Caco-2 (cell line): Measurements from ENCODE around the gene IFITM10. TPM values are rescaled to one million over a fixed set of nuclear protein-coding genes. Genes with fewer than 3 reads are reported as not detected.
A peak's percentile ranks its signal among the peaks of the same experiment; 100 is the strongest.

Experiments used
- BruUV-seq: library from RNA; stranded (reverse); fragments of 400-500 nt; replicated peaks from 2 replicates; lab custom pipeline; 2021; lab: Mats Ljungman, UMichigan
- CTCF ChIA-PET: fragments of 300-600 bp; sonication (Branson Sonifier 250); formaldehyde crosslinking; loops from one replicate; lab custom pipeline; 2022; ENCODE audit warnings: antibody characterized with exemption; lab: Charles Lee
- POLR2A ChIA-PET: fragments of 300-600 bp; sonication (Branson Sonifier 250); formaldehyde crosslinking; loops from one replicate; lab custom pipeline; 2022; ENCODE audit warnings: antibody characterized with exemption; lab: Charles Lee
- DNase-seq, 2 experiments: peaks; one replicate each; pipeline versions ENCODE4 v3.0.0 to v3.0.0-alpha.2; 2020 to 2022
- H3K27me3 ChIP-seq: replicated peaks from 2 replicates; pipeline ENCODE4 v1.6.0; 2011; ENCODE audit warnings: low read length; ENCODE audit not compliant: control insufficient read depth, insufficient read depth
- H3K36me3 ChIP-seq: 2 replicates; pipeline ENCODE4 v1.5.1; 2011; ENCODE audit warnings: low read length; ENCODE audit not compliant: control insufficient read depth, insufficient read depth
- H3K4me1 ChIP-seq: fragments of 250-450 bp; sonication (Bioruptor Pico); 2 replicates; pipeline ENCODE4 v1.5.1; 2020; ENCODE audit warnings: mild to moderate bottlenecking
- H3K4me3 ChIP-seq: 2 replicates; pipeline ENCODE4 v1.5.1; 2011; ENCODE audit warnings: low read depth, mild to moderate bottlenecking, control low read depth, low read length
- H3K9me3 ChIP-seq: fragments of 250-450 bp; sonication (Bioruptor Pico); 2 replicates; pipeline ENCODE4 v1.5.1; 2020; ENCODE audit warnings: mild to moderate bottlenecking, moderate library complexity
- H3K27ac Mint-ChIP-seq: one replicate; pipeline ENCODE4 v1.8.0; 2022; ENCODE audit warnings: mixed read lengths; ENCODE audit not compliant: unreplicated experiment
- H3K27me3 Mint-ChIP-seq: one replicate; pipeline ENCODE4 v1.8.0; 2022; ENCODE audit warnings: mixed read lengths; ENCODE audit not compliant: insufficient read depth, unreplicated experiment
- H3K36me3 Mint-ChIP-seq: one replicate; pipeline ENCODE4 v1.8.0; 2022; ENCODE audit warnings: mild to moderate bottlenecking, mixed read lengths; ENCODE audit not compliant: insufficient read depth, unreplicated experiment
- H3K4me1 Mint-ChIP-seq: one replicate; pipeline ENCODE4 v1.8.0; 2022; ENCODE audit warnings: low read depth, mixed read lengths; ENCODE audit not compliant: unreplicated experiment
- H3K4me3 Mint-ChIP-seq: one replicate; pipeline ENCODE4 v1.8.0; 2022; ENCODE audit warnings: mild to moderate bottlenecking, moderate library complexity, mixed read lengths; ENCODE audit not compliant: unreplicated experiment
- H3K9me3 Mint-ChIP-seq: one replicate; pipeline ENCODE4 v1.8.0; 2022; ENCODE audit warnings: mixed read lengths; ENCODE audit not compliant: unreplicated experiment
- CTCF ChIP-seq, 2 experiments: fragments of 200-600 bp in 1 of 2; IDR thresholded peaks; 1 replicate in 1 of 2; 2 replicates in 1 of 2; pipeline versions ENCODE4 v1.5.1 to v1.8.0; 2011 to 2022; ENCODE audit warnings: antibody characterized with exemption in 1 of 2, control low read depth in 1 of 2, inconsistent platforms in 1 of 2, low read depth in 1 of 2, low read length in 1 of 2, mild to moderate bottlenecking in 1 of 2, moderate library complexity in 1 of 2; ENCODE audit not compliant: insufficient read depth in 1 of 2, severe bottlenecking in 1 of 2, unreplicated experiment in 1 of 2
- intact Hi-C: fragments of 100-400 bp; cut with micrococcal nuclease; formaldehyde crosslinking; loops from one replicate; pipeline ENCODE4 v1.10.0; 2022; ENCODE audit not compliant: unreplicated experiment
- total RNA-seq: library from RNA; stranded (reverse); gene quantifications from 2 replicates; pipeline ENCODE4 v1.2.3, GENCODE V29; 2022

The IFITM10 gene
- total RNA-seq, 1 experiment from 2014 or later = 2.7 TPM

- H3K36me3 ChIP-seq = no peaks in the 10 kb centered on the region
- peak within 1 kb of the TSS; percentile 88 for H3K27ac Mint-ChIP-seq
- H3K36me3 Mint-ChIP-seq = peaks cover 11% of the 10 kb centered on the region
- no peak for TF ChIP-seq CTCF (IDR thresholded peaks at IDR 0.05; ENCODE audit: insufficient read depth in 1 of 2, low read depth in 1 of 2, low read length in 1 of 2, severe bottlenecking in 1 of 2, unreplicated experiment in 1 of 2)
- peak within 1 kb of the TSS; percentile 92 for H3K4me3 Mint-ChIP-seq
- peak within 1 kb of the TSS; percentile 58 for H3K4me3 ChIP-seq
- H3K4me1 Mint-ChIP-seq = peaks cover 7% of the 10 kb centered on the region
- H3K27me3 Mint-ChIP-seq = no peaks in the 10 kb centered on the region
- no TSS peak for BruUV-seq
- H3K4me1 ChIP-seq = peaks cover 7% of the 10 kb centered on the region
- H3K9me3 Mint-ChIP-seq = no peaks in the 10 kb centered on the region
- DNase-seq = peak; percentile 84 to 95
- POLR2A ChIA-PET = interaction anchor here (0.7 kb wide), 2 partner anchors 64 to 185 kb away, joined by 3 to 6 read pairs; no protein-coding TSS in a partner anchor
- H3K9me3 ChIP-seq = no peaks in the 10 kb centered on the region
- intact Hi-C loops = no loop called here
- CTCF ChIA-PET = interaction anchor here (0.9 to 1.6 kb wide), 4 partner anchors 61 to 386 kb away, joined by 3 to 8 read pairs (median 6); no protein-coding TSS in a partner anchor
- no peaks in the 10 kb centered on the region for H3K27me3 ChIP-seq
Observed at GRCh38 chr11:1763796-1764661, 13.6 kb upstream of the IFITM10 start, which contains the start of gene CTSD. CTSD (minus strand) TSS chr11:1763927; CDS start chr11:1763859, 68 bp downstream.

- BruUV-seq = TSS peak; percentile 77
- POLR2A ChIA-PET = no interaction called here
- Histone ChIP-seq H3K4me1 (peaks cover 7% of the 10 kb centered on the region), H3K36me3 (no peaks in the 10 kb centered on the region), H3K4me3 (peak overlapping the region; percentile 58), H3K9me3 (no peaks in the 10 kb centered on the region), H3K27me3 (no peaks in the 10 kb centered on the region)
- peaks cover 15% of the 10 kb centered on the region for H3K36me3 Mint-ChIP-seq
- peaks cover 7% of the 10 kb centered on the region for H3K4me1 Mint-ChIP-seq
- CTCF ChIA-PET = interaction anchor here (0.9 to 1.6 kb wide), 4 partner anchors 62 to 387 kb away, joined by 3 to 8 read pairs (median 6); no protein-coding TSS in a partner anchor
- no peak for DNase-seq
- TF ChIP-seq CTCF (IDR thresholded peaks at IDR 0.05; ENCODE audit: insufficient read depth in 1 of 2, low read depth in 1 of 2, low read length in 1 of 2, severe bottlenecking in 1 of 2, unreplicated experiment in 1 of 2) = no peak
- no peak overlapping the region for H3K27ac Mint-ChIP-seq
- no peaks in the 10 kb centered on the region for H3K27me3 Mint-ChIP-seq
- no peaks in the 10 kb centered on the region for H3K9me3 Mint-ChIP-seq
- intact Hi-C loops = no loop called here
- peak overlapping the region; percentile 92 for H3K4me3 Mint-ChIP-seq
Observed at GRCh38 chr11:1763336-1763795, 13.0 kb upstream of the IFITM10 start.

- Histone ChIP-seq H3K27me3 (no peaks in the 10 kb centered on the region), H3K36me3 (no peaks in the 10 kb centered on the region), H3K9me3 (no peaks in the 10 kb centered on the region), H3K4me1 (peaks cover 7% of the 10 kb centered on the region), H3K4me3 (peak overlapping the region; percentile 58)
- H3K36me3 Mint-ChIP-seq = peaks cover 19% of the 10 kb centered on the region
- H3K9me3 Mint-ChIP-seq = no peaks in the 10 kb centered on the region
- peak overlapping the region; percentile 92 for H3K4me3 Mint-ChIP-seq
- peaks cover 7% of the 10 kb centered on the region for H3K4me1 Mint-ChIP-seq
- DNase-seq = no peak
- POLR2A ChIA-PET = no interaction called here
- no peaks in the 10 kb centered on the region for H3K27me3 Mint-ChIP-seq
- CTCF ChIA-PET = interaction anchor here (0.6 to 1.1 kb wide), 3 partner anchors 69 to 110 kb away, joined by 3 to 4 read pairs (median 4); no protein-coding TSS in a partner anchor
- BruUV-seq = no TSS peak
- intact Hi-C loops = no loop called here
- TF ChIP-seq CTCF (IDR thresholded peaks at IDR 0.05; ENCODE audit: insufficient read depth in 1 of 2, low read depth in 1 of 2, low read length in 1 of 2, severe bottlenecking in 1 of 2, unreplicated experiment in 1 of 2) = no peak
- H3K27ac Mint-ChIP-seq = no peak overlapping the region
Observed at GRCh38 chr11:1762537-1763302, 12.3 kb upstream of the IFITM10 start.
